PFSK-1 (cell line): ENCODE data around the gene ANKS1B.

ENCODE experiments used
- FOXP2 ChIP-seq: optimal IDR thresholded peaks from 2 replicates; pipeline ENCODE3; 2011; ENCODE audit warnings: borderline replicate concordance, control low read depth, inconsistent platforms; ENCODE audit not compliant: insufficient read depth; ENCODE audit errors: extremely low read length, extremely low read depth
- POLR2AphosphoS5 ChIP-seq: IDR thresholded peaks from 2 replicates; pipeline ENCODE4 v1.6.1; 2012; ENCODE audit warnings: low read depth, mild to moderate bottlenecking, control low read depth, low read length, moderate library complexity
- REST ChIP-seq, 2 experiments: IDR thresholded peaks; 2 replicates each; pipeline versions ENCODE4 v1.6.1 to v1.8.0; 2011 to 2012; ENCODE audit warnings: low read depth in 2 of 2, low read length in 2 of 2, control low read depth in 1 of 2, inconsistent platforms in 1 of 2, mild to moderate bottlenecking in 1 of 2, moderate library complexity in 1 of 2; ENCODE audit not compliant: insufficient read depth in 1 of 2
- SIN3A ChIP-seq: IDR thresholded peaks from 2 replicates; pipeline ENCODE4 v1.6.1; 2012; ENCODE audit warnings: mild to moderate bottlenecking, low read length, moderate library complexity, borderline replicate concordance; ENCODE audit not compliant: insufficient read depth
- TAF1 ChIP-seq: IDR thresholded peaks from 2 replicates; pipeline ENCODE4 v1.6.1; 2012; ENCODE audit warnings: low read length, control low read depth, borderline replicate concordance; ENCODE audit not compliant: insufficient read depth

Gene ANKS1B

GRCh38 chr12:98738539-98738938 is 1246.2 kb downstream of the ANKS1B start:
- no peak for TF ChIP-seq TAF1
- TF ChIP-seq POLR2AphosphoS5, result no peak
- no peak for TF ChIP-seq FOXP2
- TF ChIP-seq REST (IDR thresholded peaks at IDR 0.05; ENCODE audit: insufficient read depth in 1 of 2, low read depth in 2 of 2, low read length in 2 of 2), result no peak
- TF ChIP-seq SIN3A, result no peak

GRCh38 chr12:98738002-98738401 is 1246.7 kb downstream of the ANKS1B start:
- TF ChIP-seq FOXP2 (no peak), REST (IDR thresholded peaks at IDR 0.05; ENCODE audit: insufficient read depth in 1 of 2, low read depth in 2 of 2, low read length in 2 of 2) (no peak), POLR2AphosphoS5 (no peak), TAF1 (no peak), SIN3A (no peak)

- TF ChIP-seq POLR2AphosphoS5 (no peak), TAF1 (no peak), FOXP2 (no peak), SIN3A (no peak), REST (IDR thresholded peaks at IDR 0.05; ENCODE audit: insufficient read depth in 1 of 2, low read depth in 2 of 2, low read length in 2 of 2) (no peak)
These were observed 1247.4 kb downstream of the ANKS1B start for GRCh38 chr12:98737322-98737712.

- TF ChIP-seq FOXP2, result no peak
- TF ChIP-seq POLR2AphosphoS5, result no peak
- no peak for TF ChIP-seq SIN3A
- no peak for TF ChIP-seq REST (IDR thresholded peaks at IDR 0.05; ENCODE audit: insufficient read depth in 1 of 2, low read depth in 2 of 2, low read length in 2 of 2)
- no peak for TF ChIP-seq TAF1
These were observed 1248.1 kb downstream of the ANKS1B start for GRCh38 chr12:98736352-98737321.
